IMR-90 (cell line): Measurements from ENCODE around the gene TEX14. TPM values are rescaled to one million over a fixed set of nuclear protein-coding genes. Genes with fewer than 3 reads are reported as not detected.
A peak's percentile ranks its signal among the peaks of the same experiment; 100 is the strongest.

Source experiments
- ATAC-seq: fragments of 200-7000 bp; cut with Tn5 transposase; 2 replicates; pipeline ENCODE4 v1.9.1; 2020; ENCODE audit warnings: low read depth, mild to moderate bottlenecking, moderate library complexity
- BruUV-seq: library from RNA; stranded (reverse); fragments of 400-500 nt; replicated peaks from 2 replicates; lab custom pipeline; 2021; lab: Mats Ljungman, UMichigan
- CTCF ChIA-PET: fragments of 300-600 bp; formaldehyde crosslinking; extraction: SDS; loops from one replicate; lab custom pipeline; 2021; ENCODE audit warnings: antibody characterized with exemption; lab: Yijun Ruan, JAX
- POLR2A ChIA-PET: fragments of 300-600 bp; sonication (Branson Sonifier 250); formaldehyde crosslinking; loops from one replicate; lab custom pipeline; 2022; ENCODE audit warnings: antibody characterized with exemption; ENCODE audit not compliant: unreplicated experiment; lab: Charles Lee
- DNase-seq: peaks from one replicate; pipeline ENCODE4 v3.0.0; 2013
- H2AFZ ChIP-seq: replicated peaks from 2 replicates; pipeline ENCODE3; 2013; ENCODE audit warnings: low read length, mild to moderate bottlenecking; ENCODE audit not compliant: poor library complexity
- H2AK5ac ChIP-seq: 2 replicates; pipeline ENCODE4 v1.6.1; 2013; ENCODE audit warnings: low read depth, low read length, inconsistent platforms
- H2AK9ac ChIP-seq: replicated peaks from 2 replicates; pipeline ENCODE3; 2013; ENCODE audit warnings: mild to moderate bottlenecking, low read depth, low read length, moderate library complexity; ENCODE audit not compliant: poor library complexity
- H2BK120ac ChIP-seq: 2 replicates; pipeline ENCODE4 v1.6.1; 2013; ENCODE audit warnings: low read depth, low read length, inconsistent platforms
- H2BK15ac ChIP-seq: 3 replicates; pipeline ENCODE4 v1.6.1; 2013; ENCODE audit warnings: low read depth, low read length, inconsistent platforms
- H2BK20ac ChIP-seq: 2 replicates; pipeline ENCODE4 v1.6.1; 2013; ENCODE audit warnings: low read depth, mild to moderate bottlenecking, inconsistent platforms, low read length, moderate library complexity
- H2BK5ac ChIP-seq: 2 replicates; pipeline ENCODE4 v1.6.1; 2013; ENCODE audit warnings: mild to moderate bottlenecking, low read depth, low read length, inconsistent platforms; ENCODE audit not compliant: poor library complexity, severe bottlenecking
- H3K14ac ChIP-seq: replicated peaks from 2 replicates; pipeline ENCODE4 v1.6.1; 2013; ENCODE audit warnings: low read depth, low read length, inconsistent platforms
- H3K18ac ChIP-seq: 2 replicates; pipeline ENCODE4 v1.6.1; 2013; ENCODE audit warnings: low read depth, low read length, control low read depth
- H3K23ac ChIP-seq: 2 replicates; pipeline ENCODE4 v1.6.1; 2013; ENCODE audit warnings: low read depth, low read length, inconsistent platforms
- H3K27ac ChIP-seq: 2 replicates; pipeline ENCODE4 v1.5.1; 2013; ENCODE audit warnings: mild to moderate bottlenecking, control low read depth, low read length; ENCODE audit not compliant: insufficient read depth
- H3K27me3 ChIP-seq: 2 replicates; pipeline ENCODE4 v1.6.1; 2013; ENCODE audit warnings: low read length; ENCODE audit not compliant: control insufficient read depth, insufficient read depth
- H3K36me3 ChIP-seq: 2 replicates; pipeline ENCODE4 v1.6.1; 2013; ENCODE audit warnings: low read length, mixed read lengths; ENCODE audit not compliant: control insufficient read depth, insufficient read depth
- H3K4ac ChIP-seq: 2 replicates; pipeline ENCODE4 v1.6.1; 2013; ENCODE audit warnings: low read depth, low read length, inconsistent platforms
- H3K4me1 ChIP-seq: 2 replicates; pipeline ENCODE4 v1.6.1; 2013; ENCODE audit warnings: low read length, mixed read lengths; ENCODE audit not compliant: control insufficient read depth, insufficient read depth
- H3K4me2 ChIP-seq: 2 replicates; pipeline ENCODE4 v1.6.1; 2013; ENCODE audit warnings: low read depth, mild to moderate bottlenecking, control low read depth, low read length, moderate library complexity
- H3K4me3 ChIP-seq: 2 replicates; pipeline ENCODE4 v1.5.1; 2013; ENCODE audit warnings: low read depth, mild to moderate bottlenecking, control low read depth, low read length, moderate library complexity; ENCODE audit not compliant: insufficient read depth
- H3K56ac ChIP-seq: 2 replicates; pipeline ENCODE4 v1.6.1; 2013; ENCODE audit warnings: low read length, inconsistent platforms; ENCODE audit not compliant: insufficient read depth; ENCODE audit errors: extremely low read depth
- H3K79me1 ChIP-seq, 2 experiments: 2 replicates each; pipeline ENCODE4 v1.6.1; 2013; ENCODE audit warnings: low read length in 2 of 2, inconsistent platforms in 1 of 2, low read depth in 1 of 2
- H3K9ac ChIP-seq: 2 replicates; pipeline ENCODE4 v1.6.1; 2013; ENCODE audit warnings: low read depth, low read length, control low read depth
- H3K9me1 ChIP-seq: 2 replicates; pipeline ENCODE4 v1.6.1; 2013; ENCODE audit warnings: low read length, inconsistent platforms; ENCODE audit not compliant: insufficient read depth
- H3K9me3 ChIP-seq: 2 replicates; pipeline ENCODE4 v1.6.1; 2013; ENCODE audit warnings: low read length; ENCODE audit not compliant: control insufficient read depth, insufficient read depth
- H4K20me1 ChIP-seq: 2 replicates; pipeline ENCODE4 v1.6.1; 2013; ENCODE audit warnings: low read length, inconsistent platforms; ENCODE audit not compliant: insufficient read depth
- H4K5ac ChIP-seq: 2 replicates; pipeline ENCODE4 v1.6.1; 2013; ENCODE audit warnings: mild to moderate bottlenecking, low read depth, low read length, control low read depth
- H4K8ac ChIP-seq, 2 experiments: 2 replicates each; pipeline ENCODE4 v1.6.1; 2013; ENCODE audit warnings: low read depth in 2 of 2, low read length in 2 of 2, control low read depth in 1 of 2, inconsistent platforms in 1 of 2
- H4K91ac ChIP-seq: 2 replicates; pipeline ENCODE4 v1.6.1; 2013; ENCODE audit warnings: low read depth, low read length, inconsistent platforms; ENCODE audit not compliant: insufficient read depth
- BHLHE40 ChIP-seq: fragments of 150-350 bp; IDR thresholded peaks from 2 replicates; pipeline ENCODE4 v1.6.1; 2016; ENCODE audit warnings: mild to moderate bottlenecking, low read depth, low read length
- CEBPB ChIP-seq: IDR thresholded peaks from 2 replicates; pipeline ENCODE4 v1.6.1; 2012; ENCODE audit warnings: low read depth, low read length, improper control_type of control experiment
- MAFK ChIP-seq: IDR thresholded peaks from 2 replicates; pipeline ENCODE4 v1.6.1; 2012; ENCODE audit warnings: low read depth, low read length, improper control_type of control experiment
- MAZ ChIP-seq: IDR thresholded peaks from 2 replicates; pipeline ENCODE4 v1.6.1; 2012; ENCODE audit warnings: low read depth, mild to moderate bottlenecking, low read length, improper control_type of control experiment, moderate library complexity, borderline replicate concordance
- MXI1 ChIP-seq: IDR thresholded peaks from 2 replicates; pipeline ENCODE4 v1.6.1; 2012; ENCODE audit warnings: low read depth, mild to moderate bottlenecking, low read length, moderate library complexity, borderline replicate concordance
- POLR2A ChIP-seq: IDR thresholded peaks from 2 replicates; pipeline ENCODE4 v1.6.1; 2012; ENCODE audit warnings: mild to moderate bottlenecking, low read depth, low read length
- RCOR1 ChIP-seq: IDR thresholded peaks from 2 replicates; pipeline ENCODE4 v1.6.1; 2012; ENCODE audit warnings: mild to moderate bottlenecking, low read length, improper control_type of control experiment; ENCODE audit not compliant: insufficient replicate concordance
- USF2 ChIP-seq: fragments of 150-350 bp; IDR thresholded peaks from 2 replicates; pipeline ENCODE4 v1.6.1; 2017; ENCODE audit warnings: mild to moderate bottlenecking, antibody characterized with exemption, low read length, low read depth
- WGBS, 2 experiments: methylation state at CpG; one replicate each; pipeline versions ENCODE4 v1.1.5 to v1.1.7; 2013; ENCODE audit warnings: missing lambda C conversion rate in 2 of 2; ENCODE audit not compliant: insufficient read length in 1 of 2; ENCODE audit errors: extremely low coverage in 2 of 2; 5-methylcytosine and 5-hydroxymethylcytosine counted together
- dilution Hi-C: fragments of 300-500 bp; cut with HindIII; formaldehyde crosslinking; loops from one replicate; pipeline ENCODE4 v1.14.3; 2018; ENCODE audit warnings: low sequenced_read_pairs; ENCODE audit not compliant: unreplicated experiment
- in situ Hi-C: fragments of 300-500 bp; cut with MboI; formaldehyde crosslinking; loops from 3 replicates; pipeline ENCODE4 v1.14.3; 2019; ENCODE audit warnings: low sequenced_read_pairs, inconsistent platforms, mixed read lengths
- intact Hi-C: fragments of 100-400 bp; cut with micrococcal nuclease; formaldehyde crosslinking; loops from 2 replicates; pipeline ENCODE4 v1.10.0; 2022
- polyA plus RNA-seq, 3 experiments: library from polyadenylated mRNA; depleted of rRNA; stranded (reverse); fragments of >200 nt; gene quantifications; 2 replicates each; pipeline ENCODE4 v1.2.3, GENCODE V29; 2012; ENCODE audit warnings: low replicate concordance in 1 of 3
- total RNA-seq: library from RNA; depleted of rRNA; stranded (reverse); fragments of >200 nt; gene quantifications from 2 replicates; pipeline ENCODE4 v1.2.3, GENCODE V29; 2012

Gene TEX14
- total and polyA plus RNA-seq, 2 of the 4 experiments (the other 2 are of a cell fraction) = not detected

- peak within 1 kb of the TSS; percentile 93 for H3K4me3 ChIP-seq
- BruUV-seq = TSS peak; percentile 76
- peak; percentile 83 for DNase-seq
- H3K9me3 ChIP-seq = no peaks in the 10 kb centered on the region; the same call in 1 of the 2 replicates
- H3K79me1 ChIP-seq = peaks cover 9 to 32% of the 10 kb centered on the region in 2 experiments
- peak within 1 kb of the TSS; percentile 65 for H3K9ac ChIP-seq
- H3K4ac ChIP-seq = peak within 1 kb of the TSS; percentile 95
- peak within 1 kb of the TSS; percentile 99 for H2AFZ ChIP-seq
- H3K14ac ChIP-seq = peak within 1 kb of the TSS; percentile 97
- H3K4me1 ChIP-seq = peaks cover 3% of the 10 kb centered on the region
- H2AK5ac ChIP-seq = peak within 1 kb of the TSS; percentile 89
- peak within 1 kb of the TSS; percentile 82 for H3K56ac ChIP-seq
- no peaks in the 10 kb centered on the region for H3K27me3 ChIP-seq
- peak within 1 kb of the TSS; percentile 96 for H4K5ac ChIP-seq
- H4K8ac ChIP-seq = peak within 1 kb of the TSS; percentile 100
- H3K36me3 ChIP-seq = no peaks in the 10 kb centered on the region
- in situ Hi-C loops (no loop called here), dilution Hi-C loops (no loop called here), intact Hi-C loops (loop anchor here (1.0 to 5.0 kb wide), 3 partner anchors 60 to 174 kb away; no protein-coding TSS in a partner anchor)
- H4K20me1 ChIP-seq = no peaks in the 10 kb centered on the region
- WGBS, 2 experiments = 2% methylated on average over 20 of the region's 50 CpGs; no CpG with 5 or more reads in 1 of the 2 experiments
- peak within 1 kb of the TSS; percentile 67 for H3K27ac ChIP-seq
- CTCF ChIA-PET = interaction anchor here (0.5 to 1.4 kb wide), 4 partner anchors 19 to 1008 kb away, joined by 3 to 4 read pairs (median 3); no protein-coding TSS in a partner anchor
- peak; percentile 99 for ATAC-seq
- peak; percentile 30; the same call in 1 of the 2 replicates for TF ChIP-seq USF2
- TF ChIP-seq MAZ = peak; percentile 40; the same call in 1 of the 2 replicates
- no peak for TF ChIP-seq CEBPB
- TF ChIP-seq MAFK = no peak
- peak; percentile 79 for TF ChIP-seq BHLHE40
- peak; percentile 26; the same call in 1 of the 2 replicates for TF ChIP-seq POLR2A
- TF ChIP-seq MXI1 = peak; percentile 57; the same call in 1 of the 2 replicates
- no peak for TF ChIP-seq RCOR1
- no peak within 1 kb of the TSS; the same call in 1 of the 2 replicates for H2BK20ac ChIP-seq
- peak within 1 kb of the TSS; percentile 75 for H2BK120ac ChIP-seq
- peak within 1 kb of the TSS; percentile 85 for H3K23ac ChIP-seq
- peaks cover 2% of the 10 kb centered on the region; the same call in 1 of the 2 replicates for H3K9me1 ChIP-seq
- peak within 1 kb of the TSS; percentile 91 for H4K91ac ChIP-seq
- H2BK15ac ChIP-seq = peak within 1 kb of the TSS; percentile 63; the same call in 1 of the 3 replicates
- peak within 1 kb of the TSS; percentile 53 for H3K18ac ChIP-seq
- peak within 1 kb of the TSS; percentile 71 for H2AK9ac ChIP-seq
- H3K4me2 ChIP-seq = peak within 1 kb of the TSS; percentile 78
- POLR2A ChIA-PET = interaction anchor here (0.5 kb wide), 2 partner anchors 33 to 173 kb away, joined by 3 read pairs; no protein-coding TSS in a partner anchor
- H2BK5ac ChIP-seq = peak within 1 kb of the TSS; percentile 66
Observed at GRCh38 chr17:58692239-58693055, 602 bp upstream of the TEX14 start, which contains the start of gene RAD51C. TSS of gene RAD51C (plus strand) at chr17:58692602. CDS start at chr17:58692644, 42 bp downstream.
